ENCODE results near the gene URB2.

Gene URB2

DNA sequence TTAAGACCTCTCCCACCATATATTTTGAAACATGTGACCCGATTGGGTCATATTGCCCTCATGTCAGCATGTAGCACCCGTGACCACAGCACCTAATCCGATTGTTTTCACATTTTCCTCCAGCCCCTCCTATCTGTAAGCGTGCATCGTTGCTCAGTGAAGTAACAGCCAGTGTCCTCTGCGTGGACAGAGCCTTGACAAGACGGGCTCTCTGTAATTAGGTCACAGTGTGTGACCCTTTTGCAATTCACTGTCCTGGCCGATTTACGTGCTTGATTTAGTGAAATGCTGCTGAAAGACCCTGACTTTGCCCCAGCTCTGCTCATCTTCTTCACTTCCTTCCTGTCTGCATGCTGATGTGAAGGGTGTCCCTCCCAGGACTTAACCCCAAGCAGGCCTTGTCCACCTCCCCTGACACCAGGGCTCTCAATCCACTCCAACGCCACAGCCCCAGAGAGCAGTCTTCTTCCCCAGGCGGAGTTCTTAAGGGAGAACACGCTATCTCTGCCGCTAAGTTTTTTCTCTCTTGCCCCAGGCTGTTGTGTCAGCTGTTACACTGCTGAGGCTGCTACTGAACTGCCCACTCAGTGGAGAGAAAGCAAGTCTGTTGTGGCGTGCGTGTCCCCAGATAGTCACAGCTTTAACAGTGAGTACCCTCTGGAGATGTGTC is 19.4 kb downstream of the URB2 start:
- no peak overlapping the region for H3K4me3 ChIP-seq (ENCODE audit: low read length)
- no peak for TF ChIP-seq ZNF274 (IDR thresholded peaks at IDR 0.05; ENCODE audit: low read depth, low read length)

DNA sequence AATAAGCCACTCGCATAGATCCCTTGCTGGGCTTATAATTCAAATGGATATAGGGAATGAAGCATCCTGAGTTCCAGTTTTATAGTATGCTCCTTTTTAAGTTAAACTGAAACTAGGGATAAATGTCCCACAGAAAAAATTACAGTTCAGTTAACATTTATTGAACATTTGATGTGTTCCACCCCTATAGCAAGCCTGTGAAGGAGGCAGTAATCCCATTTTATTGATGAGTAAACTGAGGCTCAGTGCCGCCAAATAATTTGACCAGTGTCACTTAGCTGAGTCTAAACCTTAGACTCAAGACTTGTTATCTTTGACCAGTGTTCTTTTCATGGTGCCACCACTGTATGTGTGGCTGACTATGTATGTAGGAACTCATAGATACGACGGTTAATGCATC is 22.4 kb downstream of the URB2 start:
- no peak for TF ChIP-seq ZNF274 (IDR thresholded peaks at IDR 0.05; ENCODE audit: low read depth, low read length)
- no peak overlapping the region for H3K4me3 ChIP-seq (ENCODE audit: low read length)

DNA sequence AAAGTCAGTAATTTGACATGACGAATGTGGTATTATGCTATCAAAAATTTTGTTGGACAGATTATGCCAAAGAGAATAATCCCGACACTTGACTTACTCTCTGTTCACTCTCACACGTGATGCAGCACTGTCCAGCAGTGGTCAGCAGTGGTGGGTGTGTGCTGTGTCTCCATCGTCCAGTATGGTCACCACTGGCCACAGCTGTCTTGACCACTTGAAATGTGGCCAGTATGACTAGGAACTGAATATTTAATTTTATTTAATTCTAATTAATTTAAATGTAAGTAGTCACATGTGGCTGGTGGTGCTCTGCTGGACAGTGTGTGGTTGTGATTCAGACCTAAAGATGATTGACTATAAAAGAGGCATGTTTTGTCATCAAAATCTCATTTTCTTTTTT is 24.0 kb downstream of the URB2 start:
- no peak for TF ChIP-seq ZNF274 (IDR thresholded peaks at IDR 0.05; ENCODE audit: low read depth, low read length)
- no peak overlapping the region for H3K4me3 ChIP-seq (ENCODE audit: low read length)

DNA sequence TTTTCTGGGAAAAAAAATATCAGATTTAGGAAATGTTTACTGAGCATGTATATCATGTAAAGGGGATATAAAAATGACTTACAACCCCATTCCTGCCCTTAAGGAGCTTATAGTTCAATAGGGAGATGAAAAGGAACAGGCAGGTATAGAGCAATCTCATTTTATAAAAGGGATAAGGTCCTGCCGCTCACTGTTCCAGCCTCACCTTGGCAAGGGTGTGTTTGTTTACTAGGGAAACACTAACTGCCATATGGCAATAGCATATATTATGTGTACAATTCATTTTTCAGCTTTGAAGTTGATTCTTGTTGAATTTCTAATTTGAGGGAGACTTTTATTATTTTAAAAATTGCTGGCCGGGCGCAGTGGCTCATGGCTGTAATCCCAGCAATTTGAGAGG is 25.5 kb downstream of the URB2 start:
- TF ChIP-seq ZNF274 (IDR thresholded peaks at IDR 0.05; ENCODE audit: low read depth, low read length) = no peak
- H3K4me3 ChIP-seq (ENCODE audit: low read length) = no peak overlapping the region

DNA sequence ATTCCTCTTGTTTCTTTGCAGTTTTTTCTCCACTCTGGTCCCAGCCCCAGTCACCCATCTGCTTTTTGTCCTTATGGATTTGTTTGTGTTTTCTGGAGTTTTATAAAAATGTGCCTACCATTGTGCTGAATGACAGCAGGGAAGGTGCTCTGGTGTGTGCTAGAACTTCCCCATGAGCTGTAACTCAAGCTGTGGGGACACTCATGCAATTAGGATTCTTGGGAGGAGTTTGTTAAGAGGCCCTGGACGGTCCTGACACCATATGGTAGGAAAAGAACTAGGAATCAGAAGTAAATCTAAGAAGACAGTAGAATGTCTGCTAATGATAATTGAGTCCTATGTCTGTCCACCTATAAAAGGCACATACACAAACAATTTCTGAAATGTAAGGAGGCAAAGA is 27.4 kb downstream of the URB2 start:
- TF ChIP-seq ZNF274 (IDR thresholded peaks at IDR 0.05; ENCODE audit: low read depth, low read length) = no peak
- H3K4me3 ChIP-seq (ENCODE audit: low read length) = no peak overlapping the region

DNA sequence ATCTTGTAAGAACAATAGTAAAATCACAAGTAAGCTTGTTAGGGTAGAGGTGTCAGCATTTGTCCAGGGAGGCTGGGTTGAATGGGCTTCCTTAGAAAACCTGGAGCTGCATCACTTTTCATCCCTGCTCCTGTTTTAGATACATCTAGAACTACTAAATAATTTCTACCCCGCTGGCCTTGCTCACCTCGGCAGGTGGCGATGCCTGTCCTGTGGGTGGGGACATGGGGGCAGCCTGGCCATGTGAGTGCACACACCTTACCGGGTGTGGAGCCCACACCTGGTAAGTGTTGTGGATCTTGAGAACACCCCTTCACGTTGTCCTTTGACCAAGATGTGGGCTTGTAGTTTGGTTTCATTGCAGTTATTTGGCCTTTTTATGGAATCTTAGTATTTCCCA is 29.7 kb downstream of the URB2 start:
- no peak overlapping the region for H3K4me3 ChIP-seq (ENCODE audit: low read length)
- TF ChIP-seq ZNF274 (IDR thresholded peaks at IDR 0.05; ENCODE audit: low read depth, low read length) = no peak

DNA sequence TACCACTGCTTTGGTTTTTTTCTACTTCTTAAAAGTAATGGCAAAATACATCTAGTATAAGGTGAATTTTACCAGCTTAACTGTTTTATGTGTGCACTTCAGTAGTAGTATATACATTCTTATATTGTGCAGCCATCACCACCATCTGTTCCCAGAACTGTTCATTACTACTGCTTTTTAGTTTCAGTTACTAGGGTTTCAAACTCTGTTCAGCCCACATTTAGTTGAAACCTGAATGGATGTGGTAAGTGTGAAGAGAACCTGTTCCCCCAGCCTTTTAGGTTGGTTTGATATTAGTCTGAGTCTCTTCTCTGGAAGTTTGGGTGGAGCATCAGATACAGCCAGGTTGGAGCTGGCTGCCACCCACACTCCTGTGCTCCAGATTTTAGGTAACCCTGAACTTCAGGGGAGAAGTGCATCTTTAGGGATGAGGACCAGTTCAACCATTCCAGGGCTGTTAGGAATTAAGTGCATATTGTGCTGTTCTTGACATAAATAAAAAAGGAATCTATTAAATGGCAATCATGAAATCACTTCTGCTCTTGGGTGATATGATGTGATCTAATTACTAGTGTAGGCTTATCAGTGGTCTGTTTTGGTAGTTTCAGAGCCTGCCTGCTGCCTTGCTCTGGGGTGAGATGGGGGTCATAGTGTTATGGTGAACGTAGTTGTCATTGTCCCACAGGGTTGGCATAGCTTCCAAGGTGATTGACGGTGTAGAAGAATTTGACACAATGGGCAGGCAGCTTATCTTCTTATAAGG is 32.1 kb downstream of the URB2 start:
- TF ChIP-seq ZNF274 (IDR thresholded peaks at IDR 0.05; ENCODE audit: low read depth, low read length) = no peak
- no peak overlapping the region for H3K4me3 ChIP-seq (ENCODE audit: low read length)

DNA sequence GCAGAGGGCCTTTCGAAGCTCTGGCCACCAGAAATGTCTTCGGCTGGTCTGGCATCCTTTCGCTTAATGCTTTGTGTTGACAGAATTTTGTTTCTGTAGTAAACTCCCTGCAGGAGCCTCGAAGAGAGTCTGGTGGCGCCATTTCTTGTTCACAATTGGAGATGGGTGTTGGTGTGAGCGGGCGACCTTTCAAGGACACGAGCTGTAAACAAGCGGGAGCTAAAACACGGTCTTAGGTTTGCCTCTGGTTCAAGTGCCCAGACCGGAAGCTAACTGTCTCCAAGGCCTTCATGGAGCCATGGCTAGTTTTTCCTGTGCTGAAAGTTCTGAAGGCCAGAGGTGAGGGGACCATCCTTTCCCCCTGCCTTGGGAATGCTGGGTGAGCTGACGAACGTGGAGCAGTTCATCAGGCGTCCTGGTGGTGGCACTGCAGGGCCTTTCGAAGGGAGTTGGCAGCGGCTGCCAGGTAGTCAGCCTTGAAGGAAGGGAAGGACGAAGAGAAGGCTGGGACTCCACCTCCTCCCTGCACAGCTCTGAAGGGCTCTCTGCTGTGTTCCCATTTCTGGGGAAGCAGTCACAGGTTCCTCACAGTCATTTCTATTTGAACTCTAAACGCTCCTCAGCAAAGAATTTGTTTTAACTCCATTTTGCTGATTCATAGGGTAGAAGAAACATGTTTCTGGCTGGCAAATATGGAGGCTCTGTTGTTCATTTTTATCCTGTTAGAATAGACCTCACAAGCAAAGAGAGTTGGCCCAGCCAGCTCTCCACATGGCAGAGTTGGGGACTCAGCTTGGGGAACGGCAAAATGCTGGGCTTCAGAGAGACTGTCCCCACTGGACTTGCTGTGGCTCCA is 35.2 kb downstream of the URB2 start:
- no peak overlapping the region for H3K4me3 ChIP-seq (ENCODE audit: low read length)
- no peak for TF ChIP-seq ZNF274 (IDR thresholded peaks at IDR 0.05; ENCODE audit: low read depth, low read length)

DNA sequence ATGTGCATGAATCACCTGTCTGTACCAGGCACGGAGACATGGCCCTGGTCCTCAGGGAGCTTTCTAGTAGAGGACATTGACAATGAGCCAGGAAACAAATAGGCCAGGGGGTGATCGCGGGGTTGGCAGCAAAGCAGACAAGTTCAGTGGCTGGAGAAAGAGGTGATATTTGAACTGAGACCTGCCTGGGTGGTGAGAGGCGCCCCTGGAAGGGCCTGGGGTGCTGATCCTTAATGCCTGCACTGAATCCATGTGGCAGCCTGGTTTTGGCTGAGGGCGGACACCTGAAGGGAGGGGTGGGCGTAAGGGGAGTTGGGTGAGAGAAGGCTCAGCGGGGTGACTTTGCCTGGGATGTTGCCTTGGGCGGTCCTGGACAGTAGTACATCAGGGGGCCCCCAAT is 35.9 kb downstream of the URB2 start:
- TF ChIP-seq ZNF274 (IDR thresholded peaks at IDR 0.05; ENCODE audit: low read depth, low read length) = no peak
- H3K4me3 ChIP-seq (ENCODE audit: low read length) = no peak overlapping the region

DNA sequence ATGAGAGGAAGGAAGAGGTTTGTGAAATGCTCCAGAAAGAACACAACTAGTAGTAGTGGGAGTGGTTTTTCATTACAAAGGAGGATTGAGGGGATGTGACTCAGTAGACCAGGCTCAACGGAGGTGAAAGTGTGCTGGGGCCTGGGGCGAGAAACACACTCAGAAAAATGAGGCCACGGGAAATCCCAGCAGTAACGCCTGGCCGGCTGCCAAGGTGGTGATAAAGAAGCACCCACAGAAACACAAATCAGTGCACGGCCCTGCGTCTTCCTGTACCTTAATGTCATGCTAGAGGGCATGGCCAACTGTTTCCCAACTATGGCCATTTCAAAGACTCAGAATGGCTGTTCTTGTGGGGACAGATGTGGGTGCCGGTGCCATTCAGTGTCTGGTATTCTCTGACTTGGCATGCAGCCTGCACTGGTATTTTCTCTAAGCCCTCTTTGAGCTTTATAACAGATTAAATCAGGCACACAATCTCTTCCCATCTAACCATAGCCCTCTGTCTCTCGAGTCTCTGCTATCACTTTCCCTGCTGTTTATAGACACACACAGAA is 38.2 kb downstream of the URB2 start:
- no peak overlapping the region for H3K4me3 ChIP-seq (ENCODE audit: low read length)
- TF ChIP-seq ZNF274 (IDR thresholded peaks at IDR 0.05; ENCODE audit: low read depth, low read length) = no peak

DNA sequence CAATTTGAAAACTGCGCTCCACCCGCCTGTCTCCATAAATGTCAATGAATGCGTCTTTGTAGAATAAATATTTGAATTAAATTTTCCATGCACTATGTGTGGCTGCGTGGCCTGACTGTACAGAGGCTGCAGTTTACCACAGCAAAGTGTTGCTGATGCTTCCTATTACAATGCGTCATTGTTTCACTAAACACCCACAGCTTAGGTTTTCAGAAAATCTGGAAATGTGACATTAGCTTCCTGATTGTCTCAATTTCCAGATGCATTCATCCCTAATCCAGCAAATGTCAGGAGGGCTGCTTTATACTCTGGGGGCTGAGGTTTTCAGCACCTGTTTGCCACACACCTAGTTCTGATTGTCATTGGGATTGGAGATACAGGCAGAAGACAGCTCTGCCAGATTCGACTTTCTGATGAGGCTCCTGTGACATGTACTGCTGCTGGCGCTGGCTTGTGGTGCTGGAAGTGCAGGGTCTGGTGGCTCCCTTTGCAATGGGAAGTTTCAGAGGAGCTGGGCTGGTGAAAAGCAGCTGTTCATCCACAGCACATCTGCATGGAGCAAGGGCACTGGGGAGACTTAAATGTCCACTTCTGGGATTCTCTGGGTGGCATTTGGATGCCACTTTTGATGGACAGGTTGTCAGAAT is 40.0 kb downstream of the URB2 start:
- H3K4me3 ChIP-seq (ENCODE audit: low read length) = no peak overlapping the region
- TF ChIP-seq ZNF274 (IDR thresholded peaks at IDR 0.05; ENCODE audit: low read depth, low read length) = no peak

DNA sequence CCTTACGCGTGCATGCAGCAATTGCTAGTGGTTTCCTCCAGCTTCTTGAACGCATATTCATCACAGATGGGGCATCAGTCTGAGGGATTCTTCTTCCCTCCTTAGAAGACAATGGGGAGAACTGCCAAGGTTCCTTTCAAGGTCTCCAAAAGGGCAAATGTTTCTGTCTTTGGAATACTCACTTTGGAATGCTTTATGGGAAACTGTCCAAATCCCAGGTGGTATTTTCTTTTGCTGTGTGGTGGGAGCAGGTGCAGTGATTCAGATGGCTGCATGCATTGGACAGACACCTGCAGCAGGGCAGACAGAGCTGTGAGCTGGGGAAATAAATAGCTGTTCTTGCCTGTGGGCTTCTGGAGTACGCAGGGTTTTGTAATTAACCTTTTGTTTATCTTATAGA is 40.5 kb downstream of the URB2 start:
- H3K4me3 ChIP-seq (ENCODE audit: low read length) = no peak overlapping the region
- no peak for TF ChIP-seq ZNF274 (IDR thresholded peaks at IDR 0.05; ENCODE audit: low read depth, low read length)

DNA sequence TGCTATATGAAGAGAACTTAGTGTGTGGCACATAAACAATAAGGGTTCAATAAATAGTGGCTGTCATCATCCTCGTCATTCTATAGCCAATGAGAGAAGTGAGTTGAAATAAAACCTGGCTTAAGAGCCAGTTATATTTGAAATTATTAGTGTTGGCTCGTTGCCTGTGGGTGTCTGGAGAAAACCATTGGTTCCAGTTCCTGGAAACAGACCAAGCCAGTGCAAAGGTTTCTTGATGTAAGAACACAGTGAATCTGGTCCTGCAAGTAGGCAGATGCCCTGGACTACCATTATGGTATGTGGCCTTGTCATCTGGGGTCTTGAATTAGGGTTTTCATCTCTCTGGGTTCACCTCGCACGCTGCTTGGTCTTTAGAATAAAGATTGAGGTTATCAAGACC is 43.3 kb downstream of the URB2 start:
- no peak overlapping the region for H3K4me3 ChIP-seq (ENCODE audit: low read length)
- TF ChIP-seq ZNF274 (IDR thresholded peaks at IDR 0.05; ENCODE audit: low read depth, low read length) = no peak

DNA sequence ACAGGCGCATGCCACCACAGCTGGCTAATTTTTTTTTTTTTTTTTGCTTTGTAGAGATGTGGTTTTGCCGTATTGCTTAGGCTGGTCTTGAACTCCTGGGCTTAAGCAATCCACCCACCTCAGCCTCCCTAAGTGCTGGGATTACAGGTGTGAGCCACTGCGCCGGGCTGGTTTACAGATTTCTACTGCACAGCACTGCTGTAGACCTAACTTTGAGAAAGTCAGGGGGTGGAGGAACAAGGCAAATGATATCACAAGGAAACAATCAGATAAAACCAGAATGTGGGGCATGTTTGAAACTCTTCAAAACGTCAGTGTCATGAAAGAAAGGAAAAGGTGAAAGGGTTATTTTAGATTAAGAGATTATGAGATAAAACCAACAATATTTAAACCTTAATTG is 45.3 kb downstream of the URB2 start:
- no peak for TF ChIP-seq ZNF274 (IDR thresholded peaks at IDR 0.05; ENCODE audit: low read depth, low read length)
- no peak overlapping the region for H3K4me3 ChIP-seq (ENCODE audit: low read length)
